Retinal pigment epithelial cell (primary cell): ENCODE measurements around the gene EXOC6.

Experiments used
- DNase-seq: peaks from one replicate; pipeline ENCODE4 v3.0.0-alpha.2; 2010; ENCODE audit warnings: low read depth
- H3K4me3 ChIP-seq: 2 replicates; pipeline ENCODE4 v1.5.1; 2011; ENCODE audit warnings: mild to moderate bottlenecking, low read length, control low read depth, moderate library complexity
- TF ChIP-seq, protein P1 (sequence below): conservative IDR thresholded peaks from 2 replicates; pipeline ENCODE4 v1.5.1; 2011; ENCODE audit warnings: low read depth, low read length, control low read depth, inconsistent platforms

EXOC6 gene

DNA sequence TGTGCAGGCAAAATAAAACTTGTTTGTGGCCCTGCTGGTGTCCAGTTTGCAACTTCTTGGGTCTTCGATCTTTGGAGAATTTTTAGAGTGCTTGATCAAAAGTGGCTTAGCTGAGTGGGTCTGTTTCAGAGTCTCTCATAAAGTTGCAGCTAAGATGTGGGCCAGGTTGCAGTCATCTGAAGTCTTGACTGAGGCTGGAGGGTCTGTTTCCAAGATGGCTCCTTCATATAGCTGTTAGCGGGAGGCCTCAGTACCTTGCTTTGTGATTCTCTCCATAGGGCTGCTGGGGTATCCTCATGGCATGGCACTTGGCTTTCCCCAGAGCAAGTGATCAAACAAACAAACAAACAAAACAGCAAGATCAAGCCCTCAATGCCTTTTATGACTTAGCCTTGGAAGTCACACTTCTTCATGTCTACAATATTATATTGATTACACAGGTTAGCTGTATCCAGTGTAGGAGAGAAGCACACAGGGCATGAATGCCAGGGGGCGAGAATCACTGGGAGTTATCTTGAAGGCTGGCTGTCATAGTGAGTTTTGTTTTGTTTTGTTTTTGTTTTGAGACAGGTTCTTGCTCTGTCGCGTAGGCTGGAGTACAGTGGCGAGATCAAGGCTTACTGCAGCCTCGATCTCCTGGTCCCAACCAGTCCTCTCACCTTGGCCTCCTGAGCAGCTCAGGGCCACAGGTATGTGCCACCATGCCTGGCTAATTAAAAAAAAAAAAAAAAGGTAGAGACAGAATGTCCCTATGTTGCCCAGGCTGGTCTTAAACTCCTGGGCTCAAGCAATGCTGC is 235.6 kb downstream of the EXOC6 start:
- no peak for DNase-seq
- TF ChIP-seq, protein P1, sequence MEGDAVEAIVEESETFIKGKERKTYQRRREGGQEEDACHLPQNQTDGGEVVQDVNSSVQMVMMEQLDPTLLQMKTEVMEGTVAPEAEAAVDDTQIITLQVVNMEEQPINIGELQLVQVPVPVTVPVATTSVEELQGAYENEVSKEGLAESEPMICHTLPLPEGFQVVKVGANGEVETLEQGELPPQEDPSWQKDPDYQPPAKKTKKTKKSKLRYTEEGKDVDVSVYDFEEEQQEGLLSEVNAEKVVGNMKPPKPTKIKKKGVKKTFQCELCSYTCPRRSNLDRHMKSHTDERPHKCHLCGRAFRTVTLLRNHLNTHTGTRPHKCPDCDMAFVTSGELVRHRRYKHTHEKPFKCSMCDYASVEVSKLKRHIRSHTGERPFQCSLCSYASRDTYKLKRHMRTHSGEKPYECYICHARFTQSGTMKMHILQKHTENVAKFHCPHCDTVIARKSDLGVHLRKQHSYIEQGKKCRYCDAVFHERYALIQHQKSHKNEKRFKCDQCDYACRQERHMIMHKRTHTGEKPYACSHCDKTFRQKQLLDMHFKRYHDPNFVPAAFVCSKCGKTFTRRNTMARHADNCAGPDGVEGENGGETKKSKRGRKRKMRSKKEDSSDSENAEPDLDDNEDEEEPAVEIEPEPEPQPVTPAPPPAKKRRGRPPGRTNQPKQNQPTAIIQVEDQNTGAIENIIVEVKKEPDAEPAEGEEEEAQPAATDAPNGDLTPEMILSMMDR = no peak
- H3K4me3 ChIP-seq = no peak overlapping the region

GRCh38 chr10:93085272-93085859 is 237.0 kb downstream of the EXOC6 start:
- DNase-seq = no peak
- no peak overlapping the region for H3K4me3 ChIP-seq
- TF ChIP-seq, protein P1 = no peak

GRCh38 chr10:93086289-93086688 is 238.0 kb downstream of the EXOC6 start:
- no peak overlapping the region for H3K4me3 ChIP-seq
- DNase-seq = no peak
- TF ChIP-seq, protein P1 = no peak

DNA sequence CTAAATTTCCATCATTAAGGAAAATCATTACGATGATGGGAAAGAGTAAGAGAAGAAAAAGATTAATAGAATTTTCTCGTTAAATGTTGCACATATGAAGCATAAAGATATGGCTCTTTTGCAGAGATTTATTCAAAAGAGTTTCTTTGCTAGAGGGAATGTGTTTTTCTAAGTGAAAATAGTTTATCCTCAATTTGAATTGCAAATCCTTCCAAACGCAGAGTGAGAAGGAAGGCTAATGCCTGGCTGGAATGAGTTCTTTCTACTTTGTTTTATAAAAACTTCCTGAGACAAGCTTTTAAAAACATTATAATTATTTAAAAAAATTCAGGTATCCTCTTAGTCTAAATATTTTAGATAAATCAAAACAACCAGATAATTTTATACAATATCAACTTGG is 239.5 kb downstream of the EXOC6 start:
- TF ChIP-seq, protein P1 = no peak
- no peak overlapping the region for H3K4me3 ChIP-seq
- DNase-seq = no peak

- H3K4me3 ChIP-seq = no peak overlapping the region
- no peak for DNase-seq
- TF ChIP-seq, protein P1 = no peak
Measured at GRCh38 chr10:93088466-93088865, 240.1 kb downstream of the EXOC6 start.

- no peak overlapping the region for H3K4me3 ChIP-seq
- DNase-seq = no peak
- TF ChIP-seq, protein P1 = no peak
Measured at GRCh38 chr10:93090619-93091018, 242.3 kb downstream of the EXOC6 start.

DNA sequence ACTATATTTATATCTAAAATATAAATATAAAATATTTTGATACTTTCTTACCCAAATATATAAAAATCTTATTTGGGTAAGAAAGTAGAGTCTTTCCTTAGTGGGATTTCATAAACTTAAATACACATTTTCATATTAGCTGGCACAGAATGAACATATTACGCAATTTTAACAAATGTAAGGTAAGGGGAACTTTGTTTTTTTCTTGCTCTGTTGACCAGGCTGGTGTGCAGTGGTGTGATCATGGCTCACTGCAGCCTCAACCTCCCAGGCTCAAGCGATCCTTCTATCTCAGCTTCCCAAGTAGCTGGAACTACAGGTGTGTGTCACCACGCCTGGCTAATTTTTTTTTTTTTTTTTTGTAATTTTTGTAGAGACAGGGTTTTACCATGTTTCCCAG is 243.6 kb downstream of the EXOC6 start:
- TF ChIP-seq, protein P1 = no peak
- no peak overlapping the region for H3K4me3 ChIP-seq
- no peak for DNase-seq
